Ascending aorta (tissue), 2 donors: ENCODE results near the gene CYTH1. TPM values are rescaled to one million over a fixed set of nuclear protein-coding genes. Genes with fewer than 3 reads are reported as not detected.

Experiments
- DNase-seq, 2 donors: peaks; one replicate each; pipeline ENCODE4 v3.0.0-alpha.2; 2019; ENCODE audit warnings: low spot score in 2 of 2
- H3K27ac ChIP-seq, 2 donors: fragments of 200-600 bp; sonication (generic); one replicate each; pipeline ENCODE4 v1.5.1; 2016 to 2017; ENCODE audit warnings: mild to moderate bottlenecking in 1 of 2
- H3K27me3 ChIP-seq: fragments of 200-600 bp; sonication (generic); one replicate; pipeline ENCODE4 v1.5.1; 2017
- H3K36me3 ChIP-seq, 2 donors: fragments of 200-600 bp; sonication (generic); one replicate each; pipeline ENCODE4 v1.5.1; 2016
- H3K4me1 ChIP-seq, 2 donors: fragments of 200-600 bp; sonication (generic); one replicate each; pipeline ENCODE4 v1.5.1; 2016 to 2017; ENCODE audit warnings: mild to moderate bottlenecking in 1 of 2
- H3K4me3 ChIP-seq, 2 donors: fragments of 200-600 bp; sonication (generic); one replicate each; pipeline ENCODE4 v1.5.1; 2016 to 2017; ENCODE audit warnings: mild to moderate bottlenecking in 1 of 2
- H3K9me3 ChIP-seq, 2 donors: fragments of 200-600 bp; sonication (generic); one replicate each; pipeline ENCODE4 v1.5.1; 2016
- CTCF ChIP-seq, 3 experiments: fragments of 200-600 bp in 2 of 3; fragments of 450-650 bp in 1 of 3; sonication (generic) in 2 of 3; IDR thresholded peaks; one replicate each; pipeline ENCODE4 v1.5.1; 2016 to 2019; ENCODE audit warnings: antibody characterized with exemption in 3 of 3, mild to moderate bottlenecking in 1 of 3, moderate library complexity in 1 of 3
- intact Hi-C: fragments of 100-400 bp; cut with DNase I; formaldehyde crosslinking; loops from one replicate; pipeline ENCODE4 v1.15.1; 2023
- total RNA-seq: library from RNA; depleted of rRNA; stranded (reverse); fragments of >200 nt; gene quantifications from one replicate; pipeline ENCODE4 v1.1.0, GENCODE V29; 2016

Gene CYTH1
- total RNA-seq, 1 donor from 2014 or later: 46.5 TPM

GRCh38 chr17:78790552-78790951 lies 8.5 kb upstream of the CYTH1 start:
- no peak for TF ChIP-seq CTCF (IDR thresholded peaks at IDR 0.05)
- Histone ChIP-seq H3K4me1 (peaks cover 4 to 20% of the 10 kb centered on the region in 2 donors), H3K27ac (peak overlapping the region; percentile 58 to 64), H3K36me3 (peaks cover 16 to 27% of the 10 kb centered on the region in 2 donors), H3K4me3 (peak overlapping the region in 1 of 2 donors; percentile 16), H3K27me3 (no peaks in the 10 kb centered on the region), H3K9me3 (no peaks in the 10 kb centered on the region)
- intact Hi-C loops: no loop called here
- no peak for DNase-seq

GRCh38 chr17:78789663-78790181 lies 7.6 kb upstream of the CYTH1 start:
- H3K4me3 ChIP-seq: peak overlapping the region in 1 of 2 donors; percentile 16
- peak in 1 of 2 donors; percentile 79 for DNase-seq
- intact Hi-C loops: loop anchor here (10.0 kb wide), 1 partner anchor 285 kb away; the partner anchor contains the start of gene ENGASE
- H3K4me1 ChIP-seq: peaks cover 4 to 20% of the 10 kb centered on the region in 2 donors
- H3K36me3 ChIP-seq: peaks cover 8 to 19% of the 10 kb centered on the region in 2 donors
- no peaks in the 10 kb centered on the region for H3K27me3 ChIP-seq
- no peak for TF ChIP-seq CTCF (IDR thresholded peaks at IDR 0.05)
- H3K9me3 ChIP-seq: no peaks in the 10 kb centered on the region
- H3K27ac ChIP-seq: peak overlapping the region; percentile 58 to 64

- Histone ChIP-seq H3K27me3 (no peaks in the 10 kb centered on the region), H3K4me1 (peaks cover 4 to 20% of the 10 kb centered on the region in 2 donors), H3K27ac (peak overlapping the region; percentile 58 to 64), H3K9me3 (no peaks in the 10 kb centered on the region), H3K36me3 (peaks cover 2 to 14% of the 10 kb centered on the region in 2 donors), H3K4me3 (peak overlapping the region in 1 of 2 donors; percentile 16)
- TF ChIP-seq CTCF (IDR thresholded peaks at IDR 0.05): no peak
- intact Hi-C loops: loop anchor here (10.0 kb wide), 1 partner anchor 286 kb away; the partner anchor contains the start of gene ENGASE
- no peak for DNase-seq
These were observed 7.1 kb upstream of the CYTH1 start for GRCh38 chr17:78789149-78789662.

- no peak overlapping the region for H3K27ac ChIP-seq
- TF ChIP-seq CTCF (IDR thresholded peaks at IDR 0.05): no peak
- H3K4me3 ChIP-seq: no peak overlapping the region
- H3K36me3 ChIP-seq: peaks cover 0 to 6% of the 10 kb centered on the region in 2 donors
- H3K27me3 ChIP-seq: no peaks in the 10 kb centered on the region
- no peak for DNase-seq
- intact Hi-C loops: loop anchor here (10.0 kb wide), 1 partner anchor 286 kb away; the partner anchor contains the start of gene ENGASE
- peaks cover 4 to 20% of the 10 kb centered on the region in 2 donors for H3K4me1 ChIP-seq
- no peaks in the 10 kb centered on the region for H3K9me3 ChIP-seq
These were observed 6.4 kb upstream of the CYTH1 start for GRCh38 chr17:78788451-78788850.

GRCh38 chr17:78787444-78787843 lies 5.4 kb upstream of the CYTH1 start:
- peaks cover 4 to 22% of the 10 kb centered on the region in 2 donors for H3K4me1 ChIP-seq
- H3K9me3 ChIP-seq: no peaks in the 10 kb centered on the region
- intact Hi-C loops: loop anchor here (10.0 kb wide), 1 partner anchor 287 kb away; the partner anchor contains the start of gene ENGASE
- TF ChIP-seq CTCF (IDR thresholded peaks at IDR 0.05): no peak
- no peaks in the 10 kb centered on the region for H3K27me3 ChIP-seq
- no peak overlapping the region for H3K4me3 ChIP-seq
- H3K27ac ChIP-seq: no peak overlapping the region
- no peaks in the 10 kb centered on the region for H3K36me3 ChIP-seq
- DNase-seq: no peak
